Activated CD4-positive, alpha-beta T cell treated with anti-CD3 and anti-CD28 coated beads for 4 hours (primary cell): Measurements from ENCODE around the gene MPI.
A peak's percentile ranks its signal among the peaks of the same experiment; 100 is the strongest.
"Not testable (repeated sequence)": the region's sequence is repeated elsewhere in the genome, so short reads cannot be mapped to it uniquely, and the experiment has no call there.

Experiments
- DNase-seq, 2 donors: peaks; one replicate each; pipeline ENCODE4 v3.0.0-alpha.2; 2020

Gene MPI

GRCh38 chr15:74893627-74894026 is 3.8 kb downstream of the MPI start:
- DNase-seq: no peak

DNA sequence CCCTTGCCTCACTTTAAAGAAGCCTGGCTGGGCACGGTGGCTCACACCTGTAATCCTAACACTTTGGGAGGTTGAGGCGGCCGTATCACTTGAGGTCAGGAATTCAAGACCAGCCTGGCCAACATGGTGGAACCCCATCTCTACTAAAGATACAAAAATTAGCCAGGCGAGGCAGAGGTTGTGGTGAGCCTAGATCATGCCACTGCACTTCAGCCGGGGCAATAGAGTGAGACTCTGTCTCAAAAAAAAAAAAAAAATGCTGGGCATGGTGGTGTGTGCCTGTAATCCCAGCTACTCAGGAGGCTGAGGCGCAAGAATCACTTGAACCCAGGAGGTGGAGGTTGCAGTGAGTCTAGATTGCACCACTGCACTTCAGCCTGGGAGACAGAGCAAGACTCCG is 4.5 kb downstream of the MPI start:
- DNase-seq: not testable (repeated sequence)

GRCh38 chr15:74895830-74896229 is 6.0 kb downstream of the MPI start:
- DNase-seq: no peak

GRCh38 chr15:74896316-74896715 is 6.5 kb downstream of the MPI start:
- DNase-seq: no peak

GRCh38 chr15:74897300-74897701 is 7.5 kb downstream of the MPI start:
- DNase-seq: no peak

DNA sequence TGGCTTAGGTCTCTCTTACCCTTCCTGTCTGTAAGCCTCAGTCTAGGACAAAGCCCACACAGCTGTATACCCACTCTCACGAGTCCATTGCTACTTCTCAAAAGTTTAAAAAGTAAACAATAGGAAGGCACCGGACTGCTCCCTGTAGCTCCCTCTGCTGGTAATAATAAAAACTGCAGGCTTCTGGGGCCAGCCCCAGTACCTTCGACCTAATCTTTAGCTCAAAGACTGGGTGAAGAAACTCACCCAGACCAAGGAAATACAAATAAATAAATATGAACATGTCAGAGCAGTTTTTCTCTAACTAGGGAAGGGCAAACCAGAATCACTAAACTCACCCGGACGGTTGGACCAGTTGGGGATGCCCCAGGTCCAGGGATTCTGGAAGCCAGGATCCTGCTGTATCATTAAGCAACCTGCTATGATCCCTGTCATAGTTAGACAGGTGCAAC is 11.8 kb downstream of the MPI start:
- peak; percentile 25 to 69 for DNase-seq

- no peak for DNase-seq
These were observed 12.6 kb downstream of the MPI start for GRCh38 chr15:74902295-74903075.

GRCh38 chr15:74903676-74904075 is 13.8 kb downstream of the MPI start:
- no peak for DNase-seq

DNA sequence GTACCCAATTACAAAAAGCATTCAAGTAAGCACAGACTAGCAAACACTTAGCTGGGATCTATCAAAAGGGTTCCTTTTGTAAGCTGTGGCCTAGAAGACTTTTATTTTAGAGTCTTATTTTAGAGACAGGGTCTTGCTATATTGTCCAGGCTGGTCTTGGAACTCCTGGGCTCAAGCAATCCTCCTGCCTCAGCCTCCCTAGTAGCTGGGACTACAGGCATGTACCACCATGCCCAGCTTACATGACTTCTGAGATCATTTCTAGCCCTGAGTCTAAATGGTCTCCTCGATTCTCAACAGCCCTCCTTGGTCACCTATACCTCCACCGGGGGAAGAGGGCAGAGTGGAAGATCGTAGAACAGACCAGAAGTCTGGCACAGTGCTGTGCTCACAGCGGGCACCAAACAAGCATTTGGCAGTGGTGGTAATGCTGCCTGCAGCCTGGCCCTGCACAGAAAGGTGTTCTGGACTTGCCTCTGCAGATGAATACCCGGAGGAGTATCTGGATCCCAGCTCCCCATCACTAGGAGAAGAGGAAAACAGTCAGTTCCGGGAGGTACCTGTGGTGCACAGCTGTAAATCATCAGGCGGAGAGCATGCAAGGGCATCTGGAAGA is 14.5 kb downstream of the MPI start:
- no peak for DNase-seq

GRCh38 chr15:74906067-74906449 is 16.2 kb downstream of the MPI start:
- peak; percentile 20 to 32 for DNase-seq

GRCh38 chr15:74906450-74907162 is 16.8 kb downstream of the MPI start, which contains the start of gene FAM219B:
TSS of gene FAM219B (minus strand) at chr15:74906851. CDS start at chr15:74906800, 51 bp downstream.
- DNase-seq: peak; percentile 64 to 75

DNA sequence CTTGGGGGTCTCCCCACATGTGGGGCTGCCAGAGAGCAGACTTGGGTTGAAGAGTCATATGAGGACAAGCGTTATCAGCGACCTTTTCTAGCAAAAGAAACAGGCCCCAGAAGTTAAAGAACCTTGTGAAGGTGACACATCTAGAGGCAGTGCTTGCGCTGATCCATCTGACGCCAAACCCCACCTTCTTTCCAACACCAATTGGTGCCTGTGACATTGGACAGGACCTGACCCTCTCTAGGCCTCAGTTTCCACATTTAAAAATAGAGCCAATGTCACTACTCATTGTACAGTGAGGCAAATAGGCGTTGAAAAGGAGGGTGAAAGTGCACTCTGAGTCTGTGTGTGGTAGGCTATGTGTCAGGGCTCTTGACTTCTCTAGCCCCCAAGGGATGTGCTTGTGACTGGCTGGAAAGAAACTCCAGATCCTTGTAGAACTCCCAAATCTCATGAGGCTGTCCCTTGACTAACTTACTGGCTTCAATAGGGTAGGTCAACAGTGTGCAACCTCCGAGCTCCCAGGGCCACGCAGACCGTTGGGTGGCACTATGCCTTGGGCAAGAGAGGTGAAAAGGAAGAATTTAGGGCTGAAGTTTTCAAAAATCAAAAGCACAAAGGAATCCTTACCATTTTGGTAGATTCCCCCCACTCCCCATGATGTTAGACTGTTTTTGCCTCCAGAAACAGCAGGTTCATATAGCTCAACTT is 17.5 kb downstream of the MPI start:
- no peak for DNase-seq

GRCh38 chr15:74908635-74909034 is 18.8 kb downstream of the MPI start:
- no peak for DNase-seq

GRCh38 chr15:74913041-74913440 is 23.2 kb downstream of the MPI start:
- no peak for DNase-seq

GRCh38 chr15:74913799-74914198 is 24.0 kb downstream of the MPI start:
- DNase-seq: not testable (repeated sequence)

DNA sequence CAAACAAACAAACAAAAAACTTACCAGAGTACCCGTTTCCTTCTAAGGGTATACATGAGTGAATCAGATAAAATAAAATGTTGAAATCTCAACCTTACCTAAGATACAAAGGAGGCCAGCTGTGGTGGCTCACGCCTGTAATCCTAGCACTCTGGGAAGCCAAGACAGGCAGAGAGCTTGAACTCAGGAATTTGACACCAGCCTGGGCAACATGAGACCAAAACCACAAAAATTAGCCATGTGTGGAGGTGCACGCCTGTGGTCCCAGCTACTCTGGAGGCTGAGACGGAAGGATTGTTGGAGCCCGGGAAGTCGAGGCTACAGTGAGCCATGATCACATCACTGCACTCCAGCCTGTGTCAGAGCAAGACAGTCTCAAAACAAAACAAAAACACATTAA is 27.8 kb downstream of the MPI start:
- no peak for DNase-seq

GRCh38 chr15:74920456-74920855 is 30.6 kb downstream of the MPI start:
- no peak for DNase-seq

GRCh38 chr15:74924525-74924924 is 34.7 kb downstream of the MPI start:
- no peak for DNase-seq

DNA sequence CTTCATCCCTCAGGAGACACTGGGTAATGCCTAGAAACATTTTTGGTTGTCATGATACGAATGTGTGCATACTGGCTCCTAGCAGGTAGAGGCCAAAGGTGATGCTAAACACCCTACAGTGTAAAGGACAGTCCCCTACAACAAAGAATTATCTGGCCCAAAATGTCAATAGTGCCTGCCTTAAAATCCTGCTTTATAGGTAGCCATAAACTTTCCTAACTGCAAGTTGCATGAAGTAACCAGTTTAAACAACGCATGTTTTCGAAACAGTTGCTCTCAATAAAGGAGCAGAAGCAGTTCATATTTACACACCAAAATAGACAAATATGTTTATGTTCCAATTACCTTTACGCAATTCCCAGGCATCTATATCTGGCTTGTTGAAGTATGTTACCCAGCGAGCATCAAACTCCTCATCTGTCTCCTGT is 38.9 kb downstream of the MPI start:
- DNase-seq: no peak

GRCh38 chr15:74933573-74933972 is 43.7 kb downstream of the MPI start:
- no peak for DNase-seq

DNA sequence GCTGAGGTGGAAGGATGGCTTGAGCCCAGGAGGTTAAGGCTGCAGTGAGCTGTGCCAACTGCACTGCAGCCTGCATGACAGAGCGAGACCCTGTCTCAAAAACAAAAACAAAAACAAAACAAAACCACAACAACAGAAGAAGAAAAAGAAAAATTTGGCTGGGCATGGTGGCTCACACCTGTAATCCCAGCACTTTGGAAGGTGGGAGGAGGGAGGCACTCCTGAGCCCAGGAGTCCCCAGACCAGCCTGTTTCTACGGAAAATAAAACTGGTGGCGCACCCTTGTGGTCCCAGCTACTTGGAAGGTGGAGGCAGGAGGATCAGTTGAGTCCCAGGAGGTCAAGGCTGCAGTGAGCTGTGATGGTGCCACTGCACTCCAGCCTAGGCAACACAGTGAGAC is 45.4 kb downstream of the MPI start:
- DNase-seq: not testable (repeated sequence)

- DNase-seq: peak in 1 of 2 donors; percentile 9
These were observed 47.4 kb downstream of the MPI start for GRCh38 chr15:74937272-74937589.
